Activated T-cell treated with anti-CD3 and anti-CD28 coated beads for 24 hours (primary cell): Measurements from ENCODE around the gene PXYLP1.

Source experiments
- DNase-seq: peaks from one replicate; pipeline ENCODE4 v3.0.0-alpha.2; 2020; ENCODE audit warnings: low read depth

Gene PXYLP1

GRCh38 chr3:141249041-141249440, 17.4 kb downstream of the PXYLP1 start:
- DNase-seq: no peak

- DNase-seq: no peak
These were observed 18.7 kb downstream of the PXYLP1 start for GRCh38 chr3:141250342-141250741.

GRCh38 chr3:141250828-141251227, 19.2 kb downstream of the PXYLP1 start:
- no peak for DNase-seq

GRCh38 chr3:141253326-141253725, 21.7 kb downstream of the PXYLP1 start:
- DNase-seq: no peak

GRCh38 chr3:141253811-141254210, 22.2 kb downstream of the PXYLP1 start:
- no peak for DNase-seq

GRCh38 chr3:141255137-141255845, 23.7 kb downstream of the PXYLP1 start:
- DNase-seq: no peak

GRCh38 chr3:141255846-141256261, 24.2 kb downstream of the PXYLP1 start:
- no peak for DNase-seq

GRCh38 chr3:141256820-141257219, 25.2 kb downstream of the PXYLP1 start:
- DNase-seq: no peak

- DNase-seq: no peak
These were observed 26.3 kb downstream of the PXYLP1 start for GRCh38 chr3:141257961-141258360.

- no peak for DNase-seq
These were observed 27.3 kb downstream of the PXYLP1 start for GRCh38 chr3:141258973-141259372.

GRCh38 chr3:141259821-141260629, 28.4 kb downstream of the PXYLP1 start:
- DNase-seq: no peak

- DNase-seq: no peak
These were observed 29.0 kb downstream of the PXYLP1 start for GRCh38 chr3:141260630-141260927.

- DNase-seq: no peak
These were observed 30.1 kb downstream of the PXYLP1 start for GRCh38 chr3:141261472-141262307.

GRCh38 chr3:141262308-141262705, 30.7 kb downstream of the PXYLP1 start:
- no peak for DNase-seq

- DNase-seq: no peak
These were observed 34.6 kb downstream of the PXYLP1 start for GRCh38 chr3:141266186-141266585.

GRCh38 chr3:141266797-141267555, 35.4 kb downstream of the PXYLP1 start:
- DNase-seq: no peak

- no peak for DNase-seq
These were observed 36.0 kb downstream of the PXYLP1 start for GRCh38 chr3:141267629-141268028.

GRCh38 chr3:141268306-141268705, 36.7 kb downstream of the PXYLP1 start:
- DNase-seq: no peak

- DNase-seq: no peak
These were observed 37.2 kb downstream of the PXYLP1 start for GRCh38 chr3:141268791-141269190.

GRCh38 chr3:141269961-141270360, 38.3 kb downstream of the PXYLP1 start:
- no peak for DNase-seq

GRCh38 chr3:141271279-141272030, 39.8 kb downstream of the PXYLP1 start:
- no peak for DNase-seq
